Inflammatory macrophage treated with lipopolysaccharide for 4 hours (primary cell): ENCODE results near the gene SLC3A2.

Source experiments
- DNase-seq: peaks from one replicate; pipeline ENCODE4 v3.0.0-alpha.2; 2020

The SLC3A2 gene

GRCh38 chr11:62881579-62882430 lies 1.1 kb downstream of the SLC3A2 start:
- peak; percentile 97 for DNase-seq

GRCh38 chr11:62882431-62882749 lies 1.7 kb downstream of the SLC3A2 start:
- DNase-seq, result no peak

DNA sequence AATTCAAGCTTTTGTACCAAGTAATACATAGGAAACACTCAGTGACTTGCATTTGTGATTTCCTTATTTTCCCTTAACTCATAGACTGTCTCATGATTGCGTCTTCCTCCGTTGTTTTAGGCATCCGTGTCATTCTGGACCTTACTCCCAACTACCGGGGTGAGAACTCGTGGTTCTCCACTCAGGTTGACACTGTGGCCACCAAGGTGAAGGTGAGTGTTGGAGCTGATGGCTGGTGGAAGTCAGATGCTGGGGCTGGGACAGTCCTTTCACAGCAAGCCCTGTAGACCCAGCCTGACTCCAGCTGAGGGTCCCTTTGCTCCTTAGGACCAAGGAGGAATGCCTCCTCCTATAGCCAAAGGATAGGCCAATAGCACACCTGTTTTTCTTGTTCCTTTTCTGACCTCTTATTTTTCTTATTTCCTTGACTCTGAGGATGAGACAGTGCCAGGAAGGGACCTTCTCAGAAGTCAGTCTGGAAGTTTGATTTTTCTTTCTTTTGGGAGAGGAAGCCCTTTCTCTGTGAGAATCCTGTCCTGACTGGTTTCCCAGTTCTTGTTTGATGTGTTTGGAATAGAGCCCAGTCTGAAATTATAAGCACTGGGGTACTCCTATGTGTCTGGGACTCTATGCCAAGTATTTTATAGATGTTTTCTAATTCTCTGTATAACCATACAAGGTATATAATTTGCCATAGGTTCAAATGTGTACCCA lies 2.2 kb downstream of the SLC3A2 start:
- peak; percentile 53 for DNase-seq

GRCh38 chr11:62883673-62884072 lies 3.0 kb downstream of the SLC3A2 start:
- DNase-seq, result no peak

- DNase-seq, result no peak
Observed at GRCh38 chr11:62885137-62885750, 4.5 kb downstream of the SLC3A2 start.

DNA sequence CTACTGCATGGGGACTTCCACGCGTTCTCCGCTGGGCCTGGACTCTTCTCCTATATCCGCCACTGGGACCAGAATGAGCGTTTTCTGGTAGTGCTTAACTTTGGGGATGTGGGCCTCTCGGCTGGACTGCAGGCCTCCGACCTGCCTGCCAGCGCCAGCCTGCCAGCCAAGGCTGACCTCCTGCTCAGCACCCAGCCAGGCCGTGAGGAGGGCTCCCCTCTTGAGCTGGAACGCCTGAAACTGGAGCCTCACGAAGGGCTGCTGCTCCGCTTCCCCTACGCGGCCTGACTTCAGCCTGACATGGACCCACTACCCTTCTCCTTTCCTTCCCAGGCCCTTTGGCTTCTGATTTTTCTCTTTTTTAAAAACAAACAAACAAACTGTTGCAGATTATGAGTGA lies 7.7 kb downstream of the SLC3A2 start:
- DNase-seq, result no peak

- DNase-seq, result no peak
Observed at GRCh38 chr11:62889126-62889483, 8.4 kb downstream of the SLC3A2 start.

DNA sequence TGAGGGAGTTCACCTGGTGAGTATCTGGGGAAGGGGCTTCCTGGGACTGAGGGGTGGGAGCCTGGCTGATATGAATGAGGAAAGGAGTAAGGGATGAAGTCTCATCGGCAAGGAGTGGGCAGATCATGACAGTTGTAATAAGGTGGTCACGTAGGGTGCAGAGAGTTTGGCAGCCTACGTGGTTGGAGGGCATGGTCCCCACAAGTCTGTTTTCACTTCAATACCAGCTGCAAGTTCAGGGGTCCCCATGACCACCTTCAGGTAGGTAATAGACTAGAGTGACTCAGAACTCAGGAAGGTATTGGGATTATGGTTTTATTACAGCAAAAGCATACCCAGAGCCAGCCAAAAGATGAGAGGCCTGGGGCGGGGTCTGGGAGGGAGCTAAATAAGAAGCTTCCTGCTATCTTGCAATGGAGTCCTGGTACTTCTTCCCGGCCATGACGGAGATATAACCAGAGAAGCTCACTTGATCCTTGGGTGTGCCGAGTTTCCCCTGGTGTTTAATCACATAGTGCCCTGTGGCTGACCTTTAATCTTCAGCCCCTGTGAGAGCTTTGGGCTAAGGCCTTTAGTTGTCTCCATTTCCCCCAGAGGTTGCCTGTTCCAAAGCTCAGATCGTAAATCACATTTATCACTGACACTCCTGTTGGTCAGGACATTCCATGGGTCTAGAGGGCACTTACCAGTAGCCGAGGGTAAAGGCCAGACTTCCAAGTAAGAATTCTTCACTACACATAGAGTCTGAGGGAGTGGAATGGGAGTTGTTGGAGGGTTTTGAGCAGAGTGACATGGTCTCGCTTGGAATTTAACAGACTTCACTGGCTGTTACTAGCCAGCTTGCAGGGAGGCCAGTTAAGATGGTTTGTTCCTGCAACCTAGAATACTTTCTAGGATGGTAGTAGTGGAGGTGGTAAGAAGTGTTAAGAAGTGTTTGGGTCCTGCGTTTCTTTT lies 9.1 kb downstream of the SLC3A2 start:
- no peak for DNase-seq

GRCh38 chr11:62892077-62892922 lies 11.6 kb downstream of the SLC3A2 start:
- no peak for DNase-seq

DNA sequence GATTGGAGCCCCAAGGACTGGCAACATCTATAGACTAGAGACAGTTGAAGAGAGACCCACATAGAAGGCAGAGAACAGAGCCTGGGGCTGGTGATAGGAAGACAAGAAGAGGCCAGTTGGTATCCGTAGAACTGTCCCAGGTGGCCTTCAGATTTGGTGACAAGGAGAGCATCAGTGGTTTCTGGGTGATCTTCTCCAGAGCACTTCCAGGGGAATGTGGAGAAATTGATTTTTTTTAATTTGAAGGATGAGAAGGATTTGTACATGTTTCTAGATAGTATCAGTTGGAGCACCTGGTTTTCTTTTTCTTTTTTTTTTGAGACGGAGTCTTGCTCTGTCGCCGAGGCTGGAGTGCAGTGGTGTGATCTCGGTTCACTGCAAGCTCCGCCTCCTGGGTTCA lies 14.8 kb downstream of the SLC3A2 start:
- DNase-seq, result no peak

DNA sequence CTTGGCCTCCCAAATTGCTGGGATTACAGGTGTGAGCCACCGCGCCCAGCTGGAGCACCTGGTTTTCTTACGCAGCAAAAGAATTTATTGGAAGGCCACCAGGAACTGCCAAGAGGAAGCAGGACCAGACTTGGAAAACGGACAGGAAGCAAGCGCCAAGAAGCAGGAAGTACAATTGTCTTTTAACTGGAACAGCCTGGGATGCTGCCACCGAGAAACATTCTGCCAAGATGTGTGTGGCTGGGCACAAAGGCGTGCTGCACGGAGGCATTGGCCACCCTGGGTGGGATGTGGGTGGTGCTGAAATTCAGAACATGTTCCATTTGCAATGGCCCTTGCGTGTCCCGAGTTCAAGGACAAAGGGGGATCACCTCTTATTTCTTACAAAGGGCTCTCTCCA lies 15.4 kb downstream of the SLC3A2 start:
- DNase-seq, result no peak

DNA sequence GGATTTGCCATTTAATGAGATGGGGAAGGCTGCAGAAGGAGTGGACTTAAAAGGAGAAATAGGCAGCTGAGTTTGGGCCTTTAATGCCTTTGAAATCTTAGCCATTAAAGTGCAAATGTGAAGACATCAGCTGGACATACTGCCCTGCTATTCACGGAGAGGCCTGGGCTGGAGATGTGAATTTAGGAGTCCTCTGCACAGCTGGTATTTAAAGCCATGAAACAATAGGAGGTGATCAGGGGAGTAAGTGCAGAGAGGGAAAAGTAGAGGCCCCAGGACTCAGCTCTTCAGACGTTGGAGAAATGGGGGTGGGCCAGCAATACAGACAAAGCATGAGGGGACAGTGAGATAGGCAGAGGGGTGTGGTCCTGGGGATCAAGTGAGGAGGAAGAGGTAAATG lies 16.6 kb downstream of the SLC3A2 start:
- no peak for DNase-seq

DNA sequence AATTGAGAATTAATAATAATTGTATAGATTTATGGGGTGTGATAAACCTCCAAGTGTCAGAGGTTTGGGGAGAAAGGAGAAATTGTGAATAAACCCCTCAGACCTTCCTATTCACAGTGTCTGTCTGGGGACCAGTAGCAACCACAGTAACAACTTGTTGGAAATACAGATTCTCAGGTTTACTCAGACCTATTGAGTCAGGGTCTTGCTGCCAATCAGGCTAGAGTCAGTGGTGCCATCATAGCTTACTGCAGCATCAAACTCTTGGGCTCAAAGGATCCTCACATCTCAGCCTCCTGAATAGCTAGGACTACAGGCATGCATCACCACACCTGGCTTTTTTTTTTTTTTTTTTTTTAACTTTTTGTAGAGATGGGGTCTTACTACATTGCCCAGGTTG lies 17.3 kb downstream of the SLC3A2 start:
- no peak for DNase-seq

- DNase-seq, result no peak
Observed at GRCh38 chr11:62902932-62903331, 22.2 kb downstream of the SLC3A2 start.

DNA sequence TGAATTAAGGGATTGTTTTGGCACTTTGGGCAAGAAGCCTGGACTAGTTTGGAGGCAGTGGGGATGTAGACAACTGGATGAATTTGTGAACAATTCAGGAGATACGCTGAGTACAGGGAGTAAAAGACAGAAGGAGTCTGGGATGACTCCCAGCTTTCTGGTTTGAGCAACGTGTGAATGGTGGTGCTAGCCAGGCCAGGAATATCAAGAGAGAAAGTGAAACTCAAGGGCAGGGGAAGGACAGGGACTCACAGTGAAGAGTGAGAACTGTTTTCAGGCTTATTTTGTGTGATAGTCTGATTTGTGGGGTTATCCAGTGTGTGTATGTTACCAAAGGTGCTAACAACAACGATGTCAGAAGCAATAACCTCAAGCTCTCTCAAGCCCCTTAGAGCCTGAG lies 24.6 kb downstream of the SLC3A2 start:
- DNase-seq, result no peak

GRCh38 chr11:62905927-62906531 lies 25.3 kb downstream of the SLC3A2 start:
- DNase-seq, result peak; percentile 68

- DNase-seq, result no peak
Observed at GRCh38 chr11:62908468-62909072, 27.9 kb downstream of the SLC3A2 start.

DNA sequence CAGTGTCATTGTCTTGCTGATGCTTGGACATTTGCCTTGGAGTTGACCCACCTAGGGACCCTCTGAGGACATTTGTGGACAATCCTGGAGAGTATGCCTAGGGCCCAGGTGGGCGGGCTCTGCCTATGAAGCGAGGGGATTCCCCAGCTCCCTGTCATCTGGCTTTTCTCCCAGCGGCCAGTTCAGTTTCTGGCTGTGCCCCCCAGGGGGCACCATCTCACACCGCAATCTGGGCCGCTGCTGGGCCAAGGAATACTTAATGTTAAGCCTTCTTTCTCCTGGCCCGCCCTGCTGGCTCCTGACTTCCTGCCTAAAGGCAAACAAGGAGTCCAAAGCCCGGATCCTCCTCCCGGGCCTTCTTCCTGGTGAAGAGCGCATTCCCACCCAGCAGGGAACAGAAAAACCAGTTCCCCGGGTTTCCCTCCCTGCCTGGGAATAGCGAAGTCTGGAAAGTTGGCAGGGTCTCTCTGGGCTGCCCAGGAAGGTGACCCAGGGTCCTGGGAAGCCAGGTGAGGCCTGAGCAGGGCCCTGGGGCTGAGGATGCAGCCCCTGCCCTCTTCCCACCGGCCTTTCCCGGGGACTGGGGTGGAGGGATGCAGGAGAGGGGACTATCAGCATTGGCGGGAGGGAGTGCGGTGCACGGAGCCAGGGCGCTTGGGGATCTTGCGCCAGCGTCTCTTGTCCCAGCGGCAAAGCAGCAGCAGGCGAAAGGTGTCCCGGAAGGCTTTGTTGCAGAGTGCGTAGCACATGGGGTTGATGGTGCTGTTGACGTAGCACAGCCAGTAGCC lies 28.6 kb downstream of the SLC3A2 start:
- DNase-seq, result peak; percentile 36

DNA sequence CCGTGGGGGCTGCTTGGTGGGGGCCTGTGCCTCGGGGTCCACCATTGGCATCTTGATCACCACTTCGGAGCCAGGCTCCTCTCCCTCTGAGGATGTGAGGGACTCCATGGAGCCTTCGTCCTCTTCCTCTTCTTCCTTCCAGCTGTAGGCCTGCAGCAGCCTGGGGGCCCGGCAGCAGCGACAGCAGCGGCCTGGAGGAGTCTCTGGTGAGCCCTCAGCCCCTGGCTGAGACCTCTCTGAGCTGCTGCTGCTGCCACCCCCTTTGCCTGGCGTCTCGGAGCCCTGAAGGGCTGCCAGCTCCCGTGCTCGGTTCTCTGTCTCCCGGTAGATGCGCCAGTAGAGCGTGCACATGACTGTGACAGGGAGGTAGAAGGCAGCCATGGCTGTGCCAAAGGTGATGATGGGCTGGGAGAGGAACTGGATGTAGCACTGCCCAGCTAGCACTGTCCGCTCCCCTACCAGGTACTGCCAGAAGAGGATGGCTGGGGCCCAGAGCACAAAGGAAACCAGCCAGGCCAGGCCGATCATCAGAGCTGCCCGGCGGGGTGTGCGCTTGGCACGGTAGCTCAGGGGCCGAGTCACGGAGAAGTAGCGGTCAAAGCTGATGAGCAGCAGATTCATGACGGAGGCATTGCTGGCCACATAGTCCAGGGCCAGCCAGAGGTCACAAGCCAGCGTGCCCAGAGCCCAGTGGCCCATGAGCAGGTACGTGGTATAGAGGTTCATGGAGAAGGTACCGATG lies 29.6 kb downstream of the SLC3A2 start:
- DNase-seq, result no peak
